ENCODE results near the gene SLIT1. TPM values are rescaled to one million over a fixed set of nuclear protein-coding genes. Genes with fewer than 3 reads are reported as not detected.

SLIT1 gene
- total RNA-seq, 1 experiment from 2014 or later = 0.03 TPM

- in situ Hi-C loops (cut with HindIII; ENCODE audit: low pct_unique_long_range_greater_than_20kb, low sequenced_read_pairs) = no loop called here
- peak; percentile 45 for DNase-seq (ENCODE audit: low read depth)
Observed at GRCh38 chr10:96988426-96988825, 197.3 kb downstream of the SLIT1 start.

DNA sequence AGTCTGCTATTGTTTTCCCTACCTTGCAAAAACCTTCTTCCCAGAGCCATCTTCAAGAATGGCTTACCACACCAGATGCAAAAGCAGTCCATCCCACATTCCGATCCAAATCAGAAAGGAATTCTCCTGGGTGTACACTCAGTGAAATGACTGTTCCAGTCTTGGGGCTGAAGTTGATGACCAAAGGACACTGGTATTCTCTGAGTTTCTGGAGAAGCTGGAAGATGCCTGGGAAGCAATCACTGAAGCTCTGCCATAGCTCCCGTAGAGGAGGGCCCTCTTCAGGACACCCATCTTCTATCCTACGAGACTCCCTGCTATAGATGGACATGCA, 197.9 kb downstream of the SLIT1 start:
- in situ Hi-C loops (cut with HindIII; ENCODE audit: low pct_unique_long_range_greater_than_20kb, low sequenced_read_pairs) = no loop called here

GRCh38 chr10:96987141-96987841, 198.5 kb downstream of the SLIT1 start:
- in situ Hi-C loops (cut with HindIII; ENCODE audit: low pct_unique_long_range_greater_than_20kb, low sequenced_read_pairs) = no loop called here
- no peak for DNase-seq (ENCODE audit: low read depth)

More for the DNA sequence above, 197.9 kb downstream of the SLIT1 start:
- no peak for DNase-seq (ENCODE audit: low read depth)

DNA sequence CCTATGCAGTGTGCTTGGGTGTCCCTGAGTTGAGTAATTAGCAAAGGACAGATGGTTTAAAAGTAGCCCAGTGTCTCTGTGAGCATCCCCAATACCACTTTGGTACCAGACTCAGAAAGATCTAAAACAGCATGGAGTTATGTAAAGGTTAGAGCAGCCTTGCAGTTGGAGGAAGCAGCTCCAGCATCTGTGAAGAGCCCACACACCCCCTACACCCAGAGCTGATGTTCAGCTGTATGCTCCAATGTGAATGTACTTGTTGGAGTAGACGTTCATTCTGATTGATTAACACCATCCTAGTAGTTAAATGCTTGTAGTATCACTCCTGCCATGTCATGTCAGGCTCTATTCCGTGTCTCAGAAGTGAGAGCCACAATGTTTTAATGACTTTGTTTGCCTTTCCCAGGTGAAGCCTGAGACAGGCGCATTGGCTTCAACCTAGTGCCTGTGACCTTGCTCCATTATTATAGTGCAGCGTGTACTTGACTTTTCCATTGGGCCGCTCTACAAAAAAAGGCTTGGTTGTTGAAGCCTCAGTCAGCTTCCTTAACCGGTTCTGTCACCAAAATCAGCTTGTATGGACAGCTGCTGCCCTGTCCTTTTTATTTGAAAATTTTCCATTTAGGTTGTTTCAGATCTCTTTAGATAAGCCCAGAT, 199.4 kb downstream of the SLIT1 start:
- in situ Hi-C loops (cut with HindIII; ENCODE audit: low pct_unique_long_range_greater_than_20kb, low sequenced_read_pairs) = no loop called here
- no peak for DNase-seq (ENCODE audit: low read depth)

DNA sequence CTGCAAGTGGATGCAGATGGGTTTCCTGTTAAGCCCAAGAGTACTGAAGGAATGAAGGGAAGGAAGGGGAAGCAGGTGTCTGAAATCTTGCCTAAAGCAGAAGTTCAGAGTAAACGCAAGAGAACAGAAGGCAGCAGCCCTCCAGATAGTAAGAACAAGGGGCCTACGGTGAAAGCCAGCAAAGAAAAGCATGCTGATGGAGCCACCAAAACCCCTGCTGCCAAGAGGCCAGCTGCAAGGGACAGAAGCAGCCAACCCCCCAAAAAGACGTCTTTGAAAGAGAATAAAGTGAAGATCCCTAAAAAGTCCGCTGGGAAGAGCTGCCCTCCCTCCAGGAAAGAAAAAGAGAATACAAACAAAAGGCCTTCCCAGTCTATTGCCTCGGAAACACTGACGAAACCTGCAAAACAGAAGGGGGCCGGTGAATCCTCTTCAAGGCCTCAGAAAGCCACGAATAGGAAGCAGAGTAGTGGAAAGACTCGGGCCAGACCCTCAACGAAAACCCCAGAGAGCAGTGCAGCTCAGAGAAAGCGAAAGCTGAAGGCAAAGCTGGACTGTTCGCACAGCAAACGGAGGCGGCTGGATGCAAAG, 201.1 kb downstream of the SLIT1 start:
- in situ Hi-C loops (cut with HindIII; ENCODE audit: low pct_unique_long_range_greater_than_20kb, low sequenced_read_pairs) = no loop called here
- DNase-seq (ENCODE audit: low read depth) = no peak

- DNase-seq (ENCODE audit: low read depth) = no peak
- in situ Hi-C loops (cut with HindIII; ENCODE audit: low pct_unique_long_range_greater_than_20kb, low sequenced_read_pairs) = no loop called here
Observed at GRCh38 chr10:96982149-96982930, 203.4 kb downstream of the SLIT1 start.

- in situ Hi-C loops (cut with HindIII; ENCODE audit: low pct_unique_long_range_greater_than_20kb, low sequenced_read_pairs) = no loop called here
- no peak for DNase-seq (ENCODE audit: low read depth)
Observed at GRCh38 chr10:96978621-96979154, 207.1 kb downstream of the SLIT1 start.

DNA sequence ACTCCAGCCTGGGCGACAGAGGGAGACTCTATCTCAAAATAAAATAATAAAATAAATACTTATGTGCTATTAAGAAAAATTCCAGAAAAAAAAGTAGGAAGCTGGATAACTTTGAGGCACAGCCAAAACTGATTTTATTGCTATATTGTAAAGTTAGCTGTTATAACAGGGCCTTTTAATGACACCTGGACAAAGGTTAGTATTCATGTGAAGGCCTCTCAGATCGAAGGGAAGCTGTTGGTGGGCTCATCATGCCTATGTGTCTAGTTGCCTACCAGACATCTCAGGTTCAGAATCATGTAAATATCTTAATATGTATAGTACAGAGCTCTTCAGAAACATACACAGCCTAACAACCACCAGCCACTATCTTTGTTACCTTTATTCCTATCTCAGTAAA, 210.6 kb downstream of the SLIT1 start:
- in situ Hi-C loops (cut with HindIII; ENCODE audit: low pct_unique_long_range_greater_than_20kb, low sequenced_read_pairs) = no loop called here
- no peak for DNase-seq (ENCODE audit: low read depth)

DNA sequence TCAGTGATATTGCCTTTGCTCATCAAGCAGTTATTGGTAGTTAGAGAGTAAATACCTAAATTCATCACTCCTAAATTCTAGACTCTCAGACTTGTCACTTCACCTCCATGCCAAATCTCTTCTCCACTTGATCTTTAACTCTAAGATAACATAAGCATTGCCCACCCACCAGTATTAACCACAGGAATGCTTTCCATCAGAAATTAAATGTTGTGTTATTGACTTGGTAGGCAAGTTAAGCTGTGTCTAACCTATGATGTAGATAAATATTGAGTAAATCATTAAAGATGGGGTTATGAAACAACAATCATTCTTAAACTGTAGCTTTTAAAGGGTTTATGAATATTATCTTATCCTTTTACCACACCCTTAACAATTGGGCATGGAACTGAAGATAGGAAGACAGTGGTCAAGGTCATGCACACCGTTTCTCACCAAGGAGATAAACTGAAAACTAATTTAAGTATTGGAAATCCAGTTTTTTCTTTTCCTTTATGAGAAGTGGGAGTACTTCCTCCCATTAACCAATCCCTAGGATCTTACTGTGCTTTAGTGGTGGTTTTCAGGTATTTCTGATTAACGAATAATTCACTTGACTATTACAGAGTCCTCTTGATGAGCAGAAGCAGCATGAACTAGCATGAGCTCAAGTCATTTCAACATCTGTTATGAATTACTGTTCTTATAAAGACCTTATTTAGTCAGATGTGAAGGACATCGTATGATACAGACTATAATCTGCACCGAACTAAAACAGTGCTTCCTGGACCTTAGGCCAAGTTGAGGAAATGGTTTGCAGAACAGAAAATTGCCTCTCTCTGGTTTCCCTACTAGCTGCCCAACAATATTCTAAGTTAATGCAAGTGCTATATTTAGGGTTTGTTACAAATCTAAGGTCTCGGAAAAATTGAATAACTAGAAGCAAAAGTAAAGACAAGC, 211.7 kb downstream of the SLIT1 start:
- DNase-seq (ENCODE audit: low read depth) = peak; percentile 10
- in situ Hi-C loops (cut with HindIII; ENCODE audit: low pct_unique_long_range_greater_than_20kb, low sequenced_read_pairs) = no loop called here

DNA sequence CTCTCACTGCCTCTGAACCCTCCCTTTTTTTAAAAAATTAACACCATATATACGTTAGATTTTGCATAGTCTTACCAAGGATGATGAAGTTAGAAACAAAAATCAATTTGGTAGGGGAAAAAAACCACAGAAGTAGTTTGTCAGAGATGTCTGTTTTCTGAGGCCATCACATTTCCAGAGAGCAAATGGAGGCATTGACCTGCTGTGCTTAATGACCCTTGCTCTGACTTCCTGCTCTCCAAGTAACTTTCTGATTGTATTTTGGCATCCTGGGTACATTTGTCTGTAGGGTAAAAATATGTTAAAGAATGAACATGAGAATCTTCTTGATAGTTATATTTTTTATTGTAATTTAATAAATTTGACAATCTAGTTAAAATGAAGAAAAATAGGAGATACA, 213.5 kb downstream of the SLIT1 start:
- in situ Hi-C loops (cut with HindIII; ENCODE audit: low pct_unique_long_range_greater_than_20kb, low sequenced_read_pairs) = no loop called here
- no peak for DNase-seq (ENCODE audit: low read depth)

DNA sequence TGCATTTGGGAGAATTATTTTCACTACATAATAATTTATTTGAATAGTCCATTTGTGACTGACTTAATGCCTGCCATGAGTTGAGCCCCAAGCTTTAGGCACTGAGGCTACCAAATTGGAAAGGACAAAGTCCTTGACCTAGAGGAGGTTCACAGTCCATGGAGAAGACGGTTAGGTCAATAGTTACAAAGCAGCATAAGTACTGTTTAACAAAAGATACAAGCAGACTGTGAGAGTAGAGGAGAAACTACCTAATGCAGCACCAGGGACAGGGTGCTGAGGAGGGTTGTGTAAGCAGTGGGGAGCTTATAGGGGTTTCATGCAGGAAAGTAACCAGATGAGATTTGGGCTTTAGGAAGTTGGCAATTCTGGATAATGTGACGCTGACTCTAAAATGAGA, 214.4 kb downstream of the SLIT1 start:
- in situ Hi-C loops (cut with HindIII; ENCODE audit: low pct_unique_long_range_greater_than_20kb, low sequenced_read_pairs) = no loop called here
- DNase-seq (ENCODE audit: low read depth) = no peak

- DNase-seq (ENCODE audit: low read depth) = peak; percentile 25
- in situ Hi-C loops (cut with HindIII; ENCODE audit: low pct_unique_long_range_greater_than_20kb, low sequenced_read_pairs) = no loop called here
Observed at GRCh38 chr10:96968682-96969423, 216.9 kb downstream of the SLIT1 start.

GRCh38 chr10:96967847-96968246, 217.9 kb downstream of the SLIT1 start:
- no peak for DNase-seq (ENCODE audit: low read depth)
- in situ Hi-C loops (cut with HindIII; ENCODE audit: low pct_unique_long_range_greater_than_20kb, low sequenced_read_pairs) = no loop called here

DNA sequence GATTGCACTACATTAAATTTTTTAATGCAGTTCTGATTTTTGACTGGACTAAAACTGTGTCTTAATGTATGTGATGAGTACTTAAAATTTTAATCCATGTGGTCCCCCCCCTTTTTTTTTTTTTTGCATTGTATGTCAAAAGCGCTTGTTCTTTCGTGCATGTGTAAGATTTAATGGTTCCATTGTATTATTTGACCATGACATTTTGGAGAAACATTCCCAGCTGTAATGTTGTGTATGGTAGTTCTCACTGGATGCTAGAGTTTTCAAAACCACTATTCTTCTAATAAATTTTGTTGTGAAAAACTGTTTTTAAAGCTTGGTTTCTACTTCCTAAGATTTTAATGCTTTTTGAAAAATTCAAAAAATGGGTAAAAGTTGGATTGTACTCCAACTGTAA, 221.6 kb downstream of the SLIT1 start:
- in situ Hi-C loops (cut with HindIII; ENCODE audit: low pct_unique_long_range_greater_than_20kb, low sequenced_read_pairs) = no loop called here
- no peak for DNase-seq (ENCODE audit: low read depth)

GRCh38 chr10:96960872-96961271, 224.9 kb downstream of the SLIT1 start:
- in situ Hi-C loops (cut with HindIII; ENCODE audit: low pct_unique_long_range_greater_than_20kb, low sequenced_read_pairs) = no loop called here

DNA sequence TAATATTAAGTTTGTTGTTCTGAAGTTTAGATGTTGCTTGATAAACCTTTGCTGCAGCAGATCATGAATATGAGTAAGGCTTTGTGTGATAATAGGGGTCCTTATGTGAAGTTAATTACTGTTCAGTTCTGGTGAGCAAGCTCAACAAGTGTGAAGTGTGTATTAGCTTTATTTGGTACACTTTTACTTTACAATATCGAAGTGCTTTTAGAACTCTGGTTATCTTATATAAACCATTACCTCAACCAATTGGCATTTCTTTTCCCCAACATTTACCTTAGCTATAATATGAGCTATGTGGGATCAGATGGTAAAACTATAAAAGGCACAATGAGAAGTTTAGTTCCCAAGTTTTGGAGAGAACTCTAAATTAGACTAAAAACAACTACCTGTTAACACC, 226.0 kb downstream of the SLIT1 start:
- no peak for DNase-seq (ENCODE audit: low read depth)
- in situ Hi-C loops (cut with HindIII; ENCODE audit: low pct_unique_long_range_greater_than_20kb, low sequenced_read_pairs) = no loop called here

More at GRCh38 chr10:96960872-96961271, 224.9 kb downstream of the SLIT1 start:
- DNase-seq (ENCODE audit: low read depth) = no peak

DNA sequence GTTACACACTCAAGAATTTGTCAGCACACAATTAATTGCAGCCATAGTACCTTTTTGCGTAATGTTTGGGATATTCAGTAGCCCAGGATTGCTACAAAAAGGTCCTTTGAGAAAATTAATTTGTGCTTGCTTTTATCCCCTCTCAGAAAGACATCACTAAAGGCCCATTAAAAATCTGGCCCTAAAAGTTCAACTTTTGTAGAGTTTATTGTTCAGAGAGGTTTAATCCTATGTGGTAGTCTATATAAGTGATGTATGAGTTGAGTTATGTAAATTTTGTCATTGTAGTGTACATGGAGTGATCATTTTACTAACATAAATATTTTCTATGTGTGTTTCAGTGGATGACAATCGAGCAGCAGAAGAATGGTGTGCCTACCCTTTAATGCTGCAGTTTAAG, 227.7 kb downstream of the SLIT1 start:
- in situ Hi-C loops (cut with HindIII; ENCODE audit: low pct_unique_long_range_greater_than_20kb, low sequenced_read_pairs) = no loop called here
- no peak for DNase-seq (ENCODE audit: low read depth)
